Naive thymus-derived CD8-positive, alpha-beta T cell (primary cell): ENCODE measurements around the gene CPB1. TPM values are rescaled to one million over a fixed set of nuclear protein-coding genes. Genes with fewer than 3 reads are reported as not detected.

Source experiments
- ATAC-seq, 2 donors: fragments of 150-1000 bp; cut with Tn5 transposase in 1 of 2; sonication (Bioruptor Pico), chemical (Tn5 transposase) in 1 of 2; 1 replicate in 1 of 2; 2 replicates in 1 of 2; pipeline ENCODE4 v1.10.0; 2021; ENCODE audit warnings: mild to moderate bottlenecking in 2 of 2, moderate library complexity in 2 of 2
- POLR2A ChIA-PET: fragments of 350-600 bp; sonication (Branson Sonifier 250); formaldehyde crosslinking; loops from one replicate; lab custom pipeline; 2021; ENCODE audit warnings: antibody characterized with exemption; lab: Charles Lee
- DNase-seq, 10 donors: peaks; one replicate each; pipeline versions ENCODE4 v3.0.0 to v3.0.0-alpha.2; 2020 to 2022
- H3K27ac Mint-ChIP-seq, 10 donors: one replicate each; pipeline ENCODE4 v1.8.0; 2020 to 2022; ENCODE audit warnings: mild to moderate bottlenecking in 10 of 10, mixed read lengths in 10 of 10, moderate library complexity in 4 of 10, inconsistent platforms in 1 of 10
- H3K27me3 Mint-ChIP-seq, 5 donors: one replicate each; pipeline ENCODE4 v1.8.0; 2021 to 2022; ENCODE audit warnings: mixed read lengths in 5 of 5
- H3K36me3 Mint-ChIP-seq, 3 donors: one replicate each; pipeline ENCODE4 v1.8.0; 2020 to 2022; ENCODE audit warnings: mixed read lengths in 3 of 3, mild to moderate bottlenecking in 2 of 3, inconsistent platforms in 1 of 3
- H3K4me1 Mint-ChIP-seq, 4 donors: one replicate each; pipeline ENCODE4 v1.8.0; 2021 to 2022; ENCODE audit warnings: mixed read lengths in 4 of 4
- H3K4me3 Mint-ChIP-seq, 10 donors: one replicate each; pipeline ENCODE4 v1.8.0; 2020 to 2022; ENCODE audit warnings: mild to moderate bottlenecking in 10 of 10, mixed read lengths in 10 of 10, moderate library complexity in 6 of 10, inconsistent platforms in 1 of 10
- H3K9me3 Mint-ChIP-seq, 9 donors: one replicate each; pipeline ENCODE4 v1.8.0; 2020 to 2022; ENCODE audit warnings: mixed read lengths in 9 of 9, mild to moderate bottlenecking in 3 of 9, inconsistent platforms in 1 of 9, moderate library complexity in 1 of 9
- polyA plus RNA-seq, 3 donors: library from polyadenylated mRNA; unstranded; fragments of 300-500 nt; fragmentation: Illumina TruSeq; gene quantifications; one replicate each; pipeline ENCODE4 v1.2.3, GENCODE V29; 2021
- total RNA-seq, 8 experiments: library from RNA in 2 of 8; stranded (reverse) in 2 of 8; gene quantifications; one replicate each; pipeline ENCODE4 v1.2.3 and lab custom pipeline; 2021 to 2026

CPB1 gene
- total and polyA plus RNA-seq, 5 experiments from 2014 or later, result not detected

DNA sequence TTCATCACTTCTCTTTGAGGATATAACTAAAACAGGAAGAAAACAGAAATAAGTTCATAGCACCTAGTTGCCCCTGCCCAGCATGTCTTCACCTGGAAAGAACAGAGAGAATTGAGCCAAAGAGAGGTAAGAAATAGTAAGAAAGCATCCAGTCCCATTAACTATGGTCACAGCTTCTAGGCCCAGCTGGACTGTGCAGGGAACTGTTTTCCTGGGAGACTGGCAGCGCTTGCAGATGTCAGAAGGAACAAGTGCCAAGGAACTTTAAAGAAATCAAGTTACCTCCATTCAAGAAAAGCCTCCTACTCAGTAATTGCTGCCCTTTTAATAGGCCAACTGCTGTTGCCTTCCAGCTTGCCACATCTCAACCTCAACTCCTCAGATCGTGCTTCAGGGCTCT lies 17.8 kb upstream of the CPB1 start:
- H3K27ac Mint-ChIP-seq, result no peak overlapping the region
- H3K36me3 Mint-ChIP-seq, result no peaks in the 10 kb centered on the region
- H3K4me1 Mint-ChIP-seq, result no peaks in the 10 kb centered on the region
- DNase-seq (no peak), ATAC-seq (no peak)
- POLR2A ChIA-PET, result no interaction called here
- H3K4me3 Mint-ChIP-seq, result no peak overlapping the region
- peaks cover 0 to 23% (median 11%) of the 10 kb centered on the region in 5 donors for H3K27me3 Mint-ChIP-seq
- H3K9me3 Mint-ChIP-seq, result peaks cover 0 to 7% (median 0%) of the 10 kb centered on the region in 9 donors

DNA sequence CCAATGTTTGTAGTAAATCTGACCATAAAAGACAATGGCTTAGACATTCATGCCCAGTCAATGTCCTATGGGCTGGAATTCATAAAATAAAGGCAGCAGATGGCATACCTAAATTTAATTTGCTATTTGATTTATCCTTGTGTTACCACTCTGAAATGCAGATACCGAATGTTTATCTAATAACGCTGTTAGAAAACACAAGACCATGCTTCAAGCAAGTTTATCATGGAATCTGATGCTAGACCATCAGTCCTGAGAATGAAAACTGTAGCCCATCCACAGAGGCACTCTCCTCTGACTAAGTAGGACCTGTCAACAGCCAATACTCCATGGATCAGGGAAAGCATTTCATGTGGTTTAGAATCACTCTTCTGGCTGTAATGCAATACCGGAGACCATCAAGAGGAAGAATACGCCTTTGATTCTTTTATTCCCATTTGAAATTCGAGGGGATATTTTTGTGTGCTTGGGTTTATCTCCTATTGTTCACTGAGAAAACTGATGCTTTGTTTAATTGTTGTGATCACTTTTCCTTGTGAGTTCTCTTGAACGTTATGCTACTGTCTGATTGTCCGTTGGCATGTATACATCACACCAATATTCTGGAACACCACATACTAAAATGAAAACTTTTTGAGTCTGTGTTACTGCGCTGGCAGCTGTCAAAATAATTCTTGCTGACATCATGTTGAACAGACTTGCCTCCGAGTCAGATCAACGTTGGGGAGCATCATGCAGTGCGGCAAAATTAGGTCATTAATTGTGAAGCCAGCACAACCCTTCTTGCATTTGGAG lies 12.1 kb upstream of the CPB1 start:
- peaks cover 0 to 19% (median 8%) of the 10 kb centered on the region in 5 donors for H3K27me3 Mint-ChIP-seq
- H3K36me3 Mint-ChIP-seq, result no peaks in the 10 kb centered on the region
- H3K4me1 Mint-ChIP-seq, result no peaks in the 10 kb centered on the region
- peaks cover 0 to 7% (median 0%) of the 10 kb centered on the region in 9 donors for H3K9me3 Mint-ChIP-seq
- DNase-seq (no peak), ATAC-seq (no peak)
- no peak overlapping the region for H3K27ac Mint-ChIP-seq
- POLR2A ChIA-PET, result no interaction called here
- H3K4me3 Mint-ChIP-seq, result no peak overlapping the region

DNA sequence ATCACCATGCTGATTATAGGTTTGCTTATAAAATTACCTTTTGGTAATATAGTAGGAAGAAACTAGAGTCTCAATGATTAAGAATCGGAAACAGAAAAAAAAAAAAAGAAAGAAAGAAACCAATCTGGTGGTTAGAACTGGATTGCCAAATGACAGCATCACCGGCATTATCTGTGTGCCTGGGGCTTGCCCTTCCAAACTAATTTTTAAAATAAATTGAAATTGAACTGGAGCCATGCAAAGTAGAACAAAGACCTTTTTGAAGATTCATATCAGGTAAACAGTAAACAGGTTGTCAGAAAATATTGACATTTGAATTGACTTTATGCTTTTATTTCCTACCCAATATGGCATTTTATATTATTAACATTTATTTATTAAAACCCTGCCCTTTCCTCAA lies 11.2 kb upstream of the CPB1 start:
- Mint-ChIP-seq H3K27me3 (peaks cover 0 to 14% (median 8%) of the 10 kb centered on the region in 5 donors), H3K9me3 (peaks cover 0 to 8% (median 2%) of the 10 kb centered on the region in 9 donors), H3K4me1 (no peaks in the 10 kb centered on the region), H3K36me3 (peaks cover 0 to 5% (median 0%) of the 10 kb centered on the region in 3 donors), H3K4me3 (no peak overlapping the region), H3K27ac (no peak overlapping the region)
- DNase-seq, result no peak
- POLR2A ChIA-PET, result no interaction called here
- no peak for ATAC-seq

DNA sequence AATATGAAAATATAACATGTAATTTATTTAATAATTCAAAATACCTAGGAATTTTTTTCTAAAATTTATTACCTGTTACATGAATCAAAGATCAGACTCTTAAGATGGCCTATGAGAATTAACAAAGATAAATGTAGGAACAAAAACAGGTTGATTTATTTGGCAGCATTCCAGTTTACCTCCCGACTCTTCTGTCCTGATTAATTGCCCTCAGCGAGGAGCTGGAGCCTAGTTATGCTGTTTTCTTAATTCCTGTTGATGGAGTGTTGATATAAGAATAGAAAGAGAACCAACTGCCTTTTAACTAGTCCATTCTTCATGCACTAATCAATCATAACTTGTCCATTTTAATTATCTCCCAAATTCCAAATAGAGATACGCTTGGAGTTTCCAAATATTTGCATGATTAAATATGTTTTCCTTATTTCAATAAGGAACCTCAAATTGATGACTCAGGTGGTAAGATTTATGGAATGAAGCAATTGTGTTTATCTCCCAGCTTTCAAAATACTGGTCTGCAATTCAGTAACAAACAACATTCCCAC lies 10.6 kb upstream of the CPB1 start:
- no peak for DNase-seq
- Mint-ChIP-seq H3K4me3 (no peak overlapping the region), H3K36me3 (peaks cover 0 to 9% (median 0%) of the 10 kb centered on the region in 3 donors), H3K27ac (no peak overlapping the region), H3K9me3 (peaks cover 0 to 12% (median 5%) of the 10 kb centered on the region in 9 donors), H3K4me1 (no peaks in the 10 kb centered on the region), H3K27me3 (peaks cover 0 to 9% (median 6%) of the 10 kb centered on the region in 5 donors)
- POLR2A ChIA-PET, result no interaction called here
- no peak for ATAC-seq

DNA sequence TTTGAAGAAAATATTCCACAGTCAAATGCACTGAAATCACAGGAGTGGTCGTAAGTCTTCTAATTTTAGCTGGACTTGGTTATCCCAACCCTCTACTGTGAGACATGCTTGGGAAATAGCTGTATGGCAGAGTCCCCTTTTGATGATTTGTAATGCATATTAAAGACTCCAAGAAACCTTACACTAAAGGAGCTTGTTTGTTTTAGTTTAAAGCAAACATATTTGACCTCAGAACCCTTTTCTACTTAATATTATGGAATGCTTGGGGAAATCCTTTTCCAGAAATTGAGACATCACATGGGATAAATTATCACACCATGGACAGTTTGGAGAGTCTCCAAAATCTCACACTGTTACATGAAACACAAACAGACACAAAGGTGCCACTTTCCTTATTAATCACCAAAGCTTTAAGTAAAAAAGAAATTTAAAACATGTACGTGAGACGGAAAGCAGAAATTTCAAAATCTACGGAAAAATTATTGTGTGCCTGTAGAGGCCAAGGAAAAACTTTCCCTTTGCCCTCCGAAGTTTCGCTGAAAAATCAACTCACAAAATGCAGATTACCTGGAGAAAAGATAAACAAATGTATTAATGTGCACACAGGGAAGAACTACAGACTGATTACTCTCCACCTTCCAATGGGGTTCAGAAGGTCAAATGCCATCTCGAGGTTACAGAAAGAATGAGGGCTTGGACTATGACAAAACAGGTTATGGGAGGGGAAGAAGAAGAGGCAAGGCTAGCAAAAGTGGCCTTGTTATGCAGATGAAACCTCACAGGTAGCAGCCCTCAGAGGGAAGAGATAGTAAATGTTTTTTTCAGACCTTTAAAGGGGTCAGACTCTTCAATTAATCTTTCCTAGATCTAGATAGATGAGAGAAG lies 7.0 kb upstream of the CPB1 start:
- peaks cover 0 to 26% (median 5%) of the 10 kb centered on the region in 9 donors for H3K9me3 Mint-ChIP-seq

DNA sequence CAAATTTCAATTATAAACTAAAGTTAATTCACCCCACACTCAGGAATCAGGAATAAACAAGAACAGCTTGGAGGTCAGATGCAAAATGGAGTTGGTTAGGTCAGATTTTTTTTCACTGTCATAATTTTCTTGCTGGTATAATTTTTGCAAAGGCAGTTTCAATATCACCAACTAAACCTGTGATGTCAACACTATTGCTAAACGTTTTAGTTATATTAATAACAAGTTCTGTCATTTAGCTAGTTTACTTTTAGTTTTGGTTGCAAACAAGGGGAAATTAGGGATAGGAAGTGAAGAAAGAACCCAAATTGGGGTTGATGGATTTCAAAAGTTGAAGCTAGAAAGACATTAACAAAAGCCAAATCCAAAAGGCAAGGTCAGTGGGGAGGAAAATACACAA lies 4.6 kb upstream of the CPB1 start:
- Mint-ChIP-seq H3K36me3 (peaks cover 0 to 13% (median 0%) of the 10 kb centered on the region in 3 donors), H3K9me3 (peaks cover 0 to 26% (median 5%) of the 10 kb centered on the region in 9 donors), H3K27ac (no peak overlapping the region), H3K4me1 (no peaks in the 10 kb centered on the region), H3K27me3 (peaks cover 0 to 12% (median 2%) of the 10 kb centered on the region in 5 donors), H3K4me3 (no peak overlapping the region)
- no peak for ATAC-seq
- POLR2A ChIA-PET, result no interaction called here
- DNase-seq, result no peak

More for the DNA sequence above, 7.0 kb upstream of the CPB1 start:
- Mint-ChIP-seq H3K27me3 (peaks cover 0 to 12% (median 2%) of the 10 kb centered on the region in 5 donors), H3K4me1 (no peaks in the 10 kb centered on the region), H3K4me3 (no peak overlapping the region), H3K36me3 (peaks cover 0 to 13% (median 0%) of the 10 kb centered on the region in 3 donors), H3K27ac (no peak overlapping the region)
- POLR2A ChIA-PET, result no interaction called here
- no peak for ATAC-seq
- DNase-seq, result no peak

DNA sequence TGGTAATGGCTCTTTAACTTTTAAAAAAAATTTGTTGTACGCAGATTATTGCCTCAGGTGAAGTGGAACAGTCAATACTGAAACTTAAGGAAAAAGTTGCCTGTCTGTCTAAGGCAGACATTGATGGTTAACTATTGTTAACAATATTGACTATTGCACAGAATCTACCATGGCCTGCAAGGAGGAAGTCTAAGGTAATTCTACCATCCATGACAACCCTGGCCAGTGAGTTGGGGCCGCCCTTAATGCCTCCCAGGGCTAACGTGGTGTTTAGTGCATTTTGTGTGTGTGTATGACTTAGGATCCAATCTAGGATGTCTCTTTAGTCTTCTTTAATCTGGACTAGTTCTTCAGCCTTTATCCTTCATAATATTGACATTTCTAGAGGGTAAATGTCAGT lies 2.1 kb upstream of the CPB1 start:
- no peak overlapping the region for H3K27ac Mint-ChIP-seq
- DNase-seq, result no peak
- POLR2A ChIA-PET, result no interaction called here
- H3K4me3 Mint-ChIP-seq, result no peak overlapping the region
- peaks cover 0 to 13% (median 0%) of the 10 kb centered on the region in 3 donors for H3K36me3 Mint-ChIP-seq
- no peak for ATAC-seq
- H3K27me3 Mint-ChIP-seq, result peaks cover 0 to 8% (median 0%) of the 10 kb centered on the region in 5 donors
- peaks cover 0 to 26% (median 5%) of the 10 kb centered on the region in 9 donors for H3K9me3 Mint-ChIP-seq
- no peaks in the 10 kb centered on the region for H3K4me1 Mint-ChIP-seq

DNA sequence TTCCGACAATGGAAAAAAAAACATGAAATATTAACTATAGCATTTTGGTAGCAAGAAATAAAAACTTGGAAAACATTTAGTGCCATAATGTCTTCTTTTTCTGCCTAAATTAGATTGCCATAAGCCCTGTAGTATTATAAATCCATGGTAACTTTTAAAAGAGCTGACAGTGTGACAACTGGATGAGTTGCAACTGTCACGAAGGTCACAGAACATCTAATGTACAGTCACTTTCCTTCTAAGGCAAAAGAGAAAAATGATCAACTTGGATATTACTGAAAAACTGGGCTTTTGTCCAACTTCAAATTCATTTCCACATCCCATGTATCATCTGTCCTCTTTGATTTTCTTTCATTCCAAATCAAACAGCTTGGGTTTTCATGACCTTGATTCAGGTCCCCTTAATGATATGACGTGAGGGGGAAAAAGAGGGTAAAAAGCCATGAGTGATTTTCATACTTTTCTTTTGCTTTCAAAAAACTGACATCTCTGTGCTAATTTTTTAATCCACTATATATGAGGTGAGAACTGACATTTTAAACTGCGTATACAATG lies 602 bp downstream of the CPB1 start:
- POLR2A ChIA-PET, result no interaction called here
- Mint-ChIP-seq H3K4me1 (no peaks in the 10 kb centered on the region), H3K27ac (no peak overlapping the region), H3K27me3 (peaks cover 0 to 8% (median 0%) of the 10 kb centered on the region in 5 donors), H3K4me3 (no peak overlapping the region), H3K36me3 (no peaks in the 10 kb centered on the region), H3K9me3 (peaks cover 0 to 3% (median 0%) of the 10 kb centered on the region in 9 donors)
- ATAC-seq (no peak), DNase-seq (no peak)

DNA sequence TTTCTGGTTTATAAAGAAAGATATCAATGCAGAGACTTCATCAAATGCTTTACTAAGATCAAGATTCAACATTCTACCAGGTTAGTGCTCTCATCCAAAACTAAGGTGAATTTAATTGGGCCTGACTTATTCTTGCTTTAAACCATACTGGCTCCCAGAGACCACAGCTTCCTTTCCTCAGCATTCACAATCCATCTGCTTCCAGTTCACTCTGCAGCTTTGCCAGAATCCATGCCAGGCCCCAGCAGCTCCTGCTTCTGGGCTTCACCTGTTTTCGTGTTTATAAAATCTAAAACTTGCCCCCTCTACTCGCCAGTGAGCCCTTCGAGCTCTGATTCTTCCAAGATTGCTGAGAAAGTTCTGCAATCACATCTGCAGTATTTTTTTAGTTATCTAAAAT lies 2.3 kb downstream of the CPB1 start:
- Mint-ChIP-seq H3K9me3 (no peaks in the 10 kb centered on the region), H3K4me1 (no peaks in the 10 kb centered on the region), H3K27me3 (peaks cover 0 to 8% (median 4%) of the 10 kb centered on the region in 5 donors), H3K36me3 (no peaks in the 10 kb centered on the region), H3K4me3 (no peak overlapping the region), H3K27ac (no peak overlapping the region)
- ATAC-seq (no peak), DNase-seq (no peak)
- POLR2A ChIA-PET, result no interaction called here

DNA sequence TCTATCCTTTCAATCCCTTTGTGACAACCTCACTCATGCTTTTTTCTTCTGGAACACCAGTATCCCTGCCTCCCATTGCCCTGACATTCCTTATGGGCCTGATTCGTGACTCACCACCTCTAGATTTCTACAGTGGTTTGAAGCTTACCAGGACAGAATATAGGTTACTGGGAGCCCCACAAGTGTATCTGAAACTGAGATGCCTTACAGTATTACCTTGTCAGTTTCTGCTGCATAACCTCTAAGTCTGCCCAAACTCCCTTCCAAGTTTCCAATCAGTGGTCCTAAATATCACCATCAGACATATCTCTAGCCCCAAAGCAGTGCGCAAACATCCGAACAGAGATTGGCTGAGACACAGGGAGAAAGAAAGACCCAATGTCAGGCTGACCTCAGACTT lies 5.6 kb downstream of the CPB1 start:
- Mint-ChIP-seq H3K27me3 (peaks cover 4 to 11% (median 6%) of the 10 kb centered on the region in 5 donors), H3K9me3 (no peaks in the 10 kb centered on the region), H3K27ac (no peak overlapping the region), H3K4me1 (no peaks in the 10 kb centered on the region), H3K4me3 (no peak overlapping the region), H3K36me3 (no peaks in the 10 kb centered on the region)
- no peak for ATAC-seq
- POLR2A ChIA-PET, result no interaction called here
- no peak for DNase-seq

DNA sequence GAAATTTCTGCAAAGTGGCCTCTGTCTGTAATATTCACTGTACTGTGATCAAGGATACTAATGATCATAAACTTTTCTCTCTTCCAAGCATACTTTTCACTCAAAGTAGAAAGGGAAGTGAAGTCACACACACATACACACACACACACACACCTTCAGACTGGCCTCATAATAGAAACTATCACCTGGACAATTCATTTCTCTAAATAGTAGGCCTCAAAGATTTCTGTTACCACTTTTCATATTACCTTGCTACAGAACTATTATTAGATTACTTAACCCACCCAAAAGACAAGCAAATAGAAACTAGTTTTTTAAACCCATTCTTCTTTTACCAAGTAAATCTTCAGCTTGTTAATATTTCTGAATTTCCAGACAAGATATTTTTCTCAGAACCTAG lies 12.2 kb downstream of the CPB1 start:
- DNase-seq, result no peak
- H3K4me1 Mint-ChIP-seq, result no peaks in the 10 kb centered on the region
- H3K4me3 Mint-ChIP-seq, result no peak overlapping the region
- no peak overlapping the region for H3K27ac Mint-ChIP-seq
- no peaks in the 10 kb centered on the region for H3K9me3 Mint-ChIP-seq
- POLR2A ChIA-PET, result no interaction called here
- peaks cover 1 to 8% (median 6%) of the 10 kb centered on the region in 5 donors for H3K27me3 Mint-ChIP-seq
- no peaks in the 10 kb centered on the region for H3K36me3 Mint-ChIP-seq
- no peak for ATAC-seq

DNA sequence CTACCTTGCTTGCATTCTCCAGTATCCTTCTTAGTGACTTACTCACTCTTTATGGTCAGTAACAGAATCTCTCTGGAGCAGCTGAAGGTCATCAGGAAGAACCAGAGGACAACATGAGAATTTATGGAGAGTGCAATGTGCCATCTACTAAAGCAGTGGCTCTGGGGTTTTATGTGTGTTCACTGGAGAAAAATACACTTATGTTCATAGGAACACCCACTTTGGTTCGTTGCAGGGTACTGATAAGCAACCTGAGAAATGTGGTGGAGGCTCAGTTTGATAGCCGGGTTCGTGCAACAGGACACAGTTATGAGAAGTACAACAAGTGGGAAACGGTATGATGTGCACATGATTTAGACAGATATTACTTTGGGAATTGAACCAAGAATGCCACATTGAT lies 12.8 kb downstream of the CPB1 start:
- POLR2A ChIA-PET, result no interaction called here
- DNase-seq (no peak), ATAC-seq (no peak)
- Mint-ChIP-seq H3K36me3 (no peaks in the 10 kb centered on the region), H3K9me3 (no peaks in the 10 kb centered on the region), H3K4me1 (no peaks in the 10 kb centered on the region), H3K4me3 (no peak overlapping the region), H3K27ac (no peak overlapping the region), H3K27me3 (peaks cover 0 to 2% (median 1%) of the 10 kb centered on the region in 5 donors)
